CD14-positive monocyte (primary cell): ENCODE results near the gene RPTOR. TPM values are rescaled to one million over a fixed set of nuclear protein-coding genes. Genes with fewer than 3 reads are reported as not detected.

Experiments used
- DNase-seq, 3 donors: peaks; one replicate each; pipeline ENCODE4 v3.0.0-alpha.2; 2011 to 2022
- H2AFZ ChIP-seq: 2 replicates; pipeline ENCODE4 v1.6.0; 2012; ENCODE audit warnings: mild to moderate bottlenecking, low read depth, low read length, inconsistent platforms; ENCODE audit not compliant: insufficient read depth, poor library complexity, severe bottlenecking
- H3K27ac ChIP-seq, 2 donors: 1 replicate in 1 of 2; 2 replicates in 1 of 2; pipeline ENCODE4 v1.5.1; 2012 to 2013; ENCODE audit warnings: low read length in 2 of 2, control low read depth in 1 of 2, inconsistent platforms in 1 of 2, low read depth in 1 of 2, mild to moderate bottlenecking in 1 of 2
- H3K27me3 ChIP-seq, 2 donors: one replicate each; pipeline versions ENCODE4 v1.6.0 to v1.6.1; 2011 to 2013; ENCODE audit warnings: low read length in 2 of 2; ENCODE audit not compliant: control insufficient read depth in 2 of 2, insufficient read depth in 2 of 2
- H3K36me3 ChIP-seq, 2 donors: replicated peaks in 1 of 2; 1 replicate in 1 of 2; 2 replicates in 1 of 2; pipeline versions ENCODE4 v1.5.1 to v1.6.1; 2012 to 2013; ENCODE audit warnings: low read length in 2 of 2, control low read depth in 1 of 2, inconsistent platforms in 1 of 2, mild to moderate bottlenecking in 1 of 2; ENCODE audit not compliant: insufficient read depth in 2 of 2, control insufficient read depth in 1 of 2
- H3K4me1 ChIP-seq, 2 donors: 1 replicate in 1 of 2; 2 replicates in 1 of 2; pipeline versions ENCODE4 v1.5.1 to v1.6.1; 2012 to 2013; ENCODE audit warnings: low read length in 2 of 2, control low read depth in 1 of 2, inconsistent platforms in 1 of 2, mild to moderate bottlenecking in 1 of 2, moderate library complexity in 1 of 2; ENCODE audit not compliant: insufficient read depth in 2 of 2, control insufficient read depth in 1 of 2
- H3K4me2 ChIP-seq: replicated peaks from 2 replicates; pipeline ENCODE3; 2012; ENCODE audit warnings: low read length, moderate library complexity, mild to moderate bottlenecking; ENCODE audit not compliant: poor library complexity, severe bottlenecking; ENCODE audit errors: extremely low read depth
- H3K4me3 ChIP-seq, 3 experiments: fragments of 200-600 bp in 1 of 3; sonication (generic) in 1 of 3; replicated peaks in 1 of 3; 1 replicate in 2 of 3; 2 replicates in 1 of 3; pipeline ENCODE4 v1.5.1; 2011 to 2013; ENCODE audit warnings: low read length in 3 of 3, mild to moderate bottlenecking in 3 of 3, control low read depth in 2 of 3, low read depth in 2 of 3, inconsistent platforms in 1 of 3, moderate library complexity in 1 of 3
- H3K79me2 ChIP-seq: 2 replicates; pipeline ENCODE4 v1.6.0; 2012; ENCODE audit warnings: mild to moderate bottlenecking, control low read depth, inconsistent platforms, low read length, moderate library complexity; ENCODE audit not compliant: insufficient read depth
- H3K9ac ChIP-seq: 2 replicates; pipeline ENCODE4 v1.6.0; 2017; ENCODE audit warnings: low read length, mild to moderate bottlenecking; ENCODE audit not compliant: insufficient read depth, poor library complexity, severe bottlenecking
- H3K9me3 ChIP-seq, 2 donors: replicated peaks in 1 of 2; 1 replicate in 1 of 2; 2 replicates in 1 of 2; pipeline versions ENCODE4 v1.5.1 to v1.6.1; 2012 to 2013; ENCODE audit warnings: low read length in 2 of 2, control low read depth in 1 of 2; ENCODE audit not compliant: control insufficient read depth in 1 of 2, insufficient read depth in 1 of 2
- H4K20me1 ChIP-seq: 2 replicates; pipeline ENCODE4 v1.6.0; 2012; ENCODE audit warnings: mild to moderate bottlenecking, low read length, control low read depth, moderate library complexity; ENCODE audit not compliant: insufficient read depth
- H3K27ac Mint-ChIP-seq, 7 donors: one replicate each; pipeline ENCODE4 v1.8.0; 2020; ENCODE audit warnings: mild to moderate bottlenecking in 7 of 7, mixed read lengths in 7 of 7, moderate library complexity in 6 of 7, inconsistent platforms in 2 of 7
- H3K27me3 Mint-ChIP-seq, 3 donors: one replicate each; pipeline ENCODE4 v1.8.0; 2021 to 2022; ENCODE audit warnings: low read depth in 3 of 3, mild to moderate bottlenecking in 3 of 3, mixed read lengths in 3 of 3, moderate library complexity in 3 of 3, inconsistent platforms in 1 of 3
- H3K36me3 Mint-ChIP-seq, 2 donors: one replicate each; pipeline ENCODE4 v1.8.0; 2020; ENCODE audit warnings: mixed read lengths in 2 of 2, inconsistent platforms in 1 of 2, mild to moderate bottlenecking in 1 of 2
- H3K4me1 Mint-ChIP-seq: one replicate; pipeline ENCODE4 v1.8.0; 2020; ENCODE audit warnings: mild to moderate bottlenecking, mixed read lengths
- H3K4me3 Mint-ChIP-seq, 2 donors: one replicate each; pipeline ENCODE4 v1.8.0; 2020; ENCODE audit warnings: mild to moderate bottlenecking in 2 of 2, mixed read lengths in 2 of 2, moderate library complexity in 1 of 2
- H3K9me3 Mint-ChIP-seq, 7 donors: one replicate each; pipeline ENCODE4 v1.8.0; 2020 to 2022; ENCODE audit warnings: mixed read lengths in 7 of 7, mild to moderate bottlenecking in 6 of 7, moderate library complexity in 6 of 7, inconsistent platforms in 2 of 7
- CTCF ChIP-seq: fragments of 200-600 bp; IDR thresholded peaks from one replicate; pipeline ENCODE4 v1.8.0; 2022; ENCODE audit warnings: antibody characterized with exemption, mild to moderate bottlenecking
- WGBS: methylation state at CpG from one replicate; pipeline ENCODE4 v1.1.5; 2013; ENCODE audit warnings: missing lambda C conversion rate; ENCODE audit not compliant: insufficient coverage; 5-methylcytosine and 5-hydroxymethylcytosine counted together
- intact Hi-C, 2 donors: fragments of 100-400 bp; cut with micrococcal nuclease; formaldehyde crosslinking; loops; one replicate each; pipeline versions ENCODE4 v1.15.0 to v1.15.1; 2023
- polyA plus RNA-seq, 3 donors: library from polyadenylated mRNA; depleted of rRNA in 1 of 3; unstranded in 2 of 3; stranded (reverse) in 1 of 3; fragments of 300-500 nt in 2 of 3; fragments of >200 nt in 1 of 3; fragmentation: Illumina TruSeq in 2 of 3; gene quantifications; 1 replicate in 2 of 3; 2 replicates in 1 of 3; pipeline ENCODE4 v1.2.3, GENCODE V29; 2012 to 2021

RPTOR gene
- polyA plus RNA-seq, 3 donors, result 1.1 to 8.7 (median 2.6) TPM

GRCh38 chr17:80965606-80966005 is 421.0 kb downstream of the RPTOR start:
- H3K9me3 Mint-ChIP-seq, result peaks cover 0 to 1% (median 0%) of the 10 kb centered on the region in 7 donors
- no peak overlapping the region for H3K4me2 ChIP-seq
- TF ChIP-seq CTCF, result no peak
- H3K4me1 Mint-ChIP-seq, result peaks cover 11% of the 10 kb centered on the region
- H3K4me3 ChIP-seq, result no peak overlapping the region
- intact Hi-C loops, result no loop called here
- H3K27me3 ChIP-seq, result no peaks in the 10 kb centered on the region
- H3K27ac ChIP-seq, result no peak overlapping the region
- H3K79me2 ChIP-seq, result no peaks in the 10 kb centered on the region
- peaks cover 0 to 17% (median 11%) of the 10 kb centered on the region in 3 donors for H3K27me3 Mint-ChIP-seq
- DNase-seq, result no peak
- peaks cover 8 to 14% of the 10 kb centered on the region in 2 donors for H3K4me1 ChIP-seq
- H2AFZ ChIP-seq, result no peak overlapping the region
- peaks cover 0 to 7% of the 10 kb centered on the region in 2 donors for H3K36me3 ChIP-seq
- no peak overlapping the region for H3K4me3 Mint-ChIP-seq
- H3K9me3 ChIP-seq, result no peaks in the 10 kb centered on the region
- no peaks in the 10 kb centered on the region for H4K20me1 ChIP-seq
- peaks cover 14 to 31% of the 10 kb centered on the region in 2 donors for H3K36me3 Mint-ChIP-seq
- 93% methylated on average over 21 of the region's 21 CpGs for whole genome bisulfite sequencing
- peak overlapping the region in 1 of 7 donors; percentile 53 for H3K27ac Mint-ChIP-seq
- no peak overlapping the region for H3K9ac ChIP-seq

GRCh38 chr17:80967404-80967872 is 422.8 kb downstream of the RPTOR start:
- peaks cover 8 to 15% of the 10 kb centered on the region in 2 donors for H3K4me1 ChIP-seq
- H3K4me2 ChIP-seq, result no peak overlapping the region
- Mint-ChIP-seq H3K9me3 (peaks cover 0 to 1% (median 0%) of the 10 kb centered on the region in 7 donors), H3K4me1 (peaks cover 11% of the 10 kb centered on the region), H3K4me3 (no peak overlapping the region), H3K36me3 (peaks cover 12 to 22% of the 10 kb centered on the region in 2 donors), H3K27ac (no peak overlapping the region), H3K27me3 (peaks cover 0 to 25% (median 20%) of the 10 kb centered on the region in 3 donors)
- no peak overlapping the region for H3K27ac ChIP-seq
- peaks cover 0 to 2% of the 10 kb centered on the region in 2 donors for H3K27me3 ChIP-seq
- peaks cover 0 to 3% of the 10 kb centered on the region in 2 donors for H3K36me3 ChIP-seq
- H3K4me3 ChIP-seq, result no peak overlapping the region
- intact Hi-C loops, result no loop called here
- H3K9me3 ChIP-seq, result no peaks in the 10 kb centered on the region
- no peak for TF ChIP-seq CTCF
- no peak overlapping the region for H2AFZ ChIP-seq
- no peaks in the 10 kb centered on the region for H4K20me1 ChIP-seq
- no peak for DNase-seq
- WGBS, result 93% methylated on average over 12 of the region's 19 CpGs
- H3K9ac ChIP-seq, result no peak overlapping the region
- no peaks in the 10 kb centered on the region for H3K79me2 ChIP-seq
